ENCODE data around the gene ATG7.

The ATG7 gene

GRCh38 chr3:11465744-11466616 is 193.8 kb downstream of the ATG7 start:
- Histone ChIP-seq H3K4me1 (ENCODE audit: insufficient read depth, low read length) (no peaks in the 10 kb centered on the region), H3K9me3 (ENCODE audit: insufficient read depth, low read length, severe bottlenecking) (no peaks in the 10 kb centered on the region), H3K27me3 (ENCODE audit: insufficient read depth, low read length, poor library complexity) (no peaks in the 10 kb centered on the region), H3K4me2 (ENCODE audit: insufficient read depth, low read length) (no peak overlapping the region), H3K9ac (ENCODE audit: low read depth, low read length) (no peak overlapping the region), H3K79me2 (ENCODE audit: insufficient read depth, low read length) (no peaks in the 10 kb centered on the region), H3K4me3 (ENCODE audit: low read depth in 1 of 2, low read length in 2 of 2) (no peak overlapping the region), H2AFZ (ENCODE audit: low read depth, low read length) (no peak overlapping the region), H3K36me3 (ENCODE audit: insufficient read depth, low read length) (0 out of 2 replicates have a peak, but pooled peaks cover 4% of the 10 kb centered on the region), H4K20me1 (ENCODE audit: insufficient read depth, low read length) (no peaks in the 10 kb centered on the region), H3K27ac (ENCODE audit: low read length) (no peak overlapping the region)
- no peak for DNase-seq
- ATAC-seq (ENCODE audit: insufficient read depth, low read depth) = no peak
- TF ChIP-seq, protein P1, sequence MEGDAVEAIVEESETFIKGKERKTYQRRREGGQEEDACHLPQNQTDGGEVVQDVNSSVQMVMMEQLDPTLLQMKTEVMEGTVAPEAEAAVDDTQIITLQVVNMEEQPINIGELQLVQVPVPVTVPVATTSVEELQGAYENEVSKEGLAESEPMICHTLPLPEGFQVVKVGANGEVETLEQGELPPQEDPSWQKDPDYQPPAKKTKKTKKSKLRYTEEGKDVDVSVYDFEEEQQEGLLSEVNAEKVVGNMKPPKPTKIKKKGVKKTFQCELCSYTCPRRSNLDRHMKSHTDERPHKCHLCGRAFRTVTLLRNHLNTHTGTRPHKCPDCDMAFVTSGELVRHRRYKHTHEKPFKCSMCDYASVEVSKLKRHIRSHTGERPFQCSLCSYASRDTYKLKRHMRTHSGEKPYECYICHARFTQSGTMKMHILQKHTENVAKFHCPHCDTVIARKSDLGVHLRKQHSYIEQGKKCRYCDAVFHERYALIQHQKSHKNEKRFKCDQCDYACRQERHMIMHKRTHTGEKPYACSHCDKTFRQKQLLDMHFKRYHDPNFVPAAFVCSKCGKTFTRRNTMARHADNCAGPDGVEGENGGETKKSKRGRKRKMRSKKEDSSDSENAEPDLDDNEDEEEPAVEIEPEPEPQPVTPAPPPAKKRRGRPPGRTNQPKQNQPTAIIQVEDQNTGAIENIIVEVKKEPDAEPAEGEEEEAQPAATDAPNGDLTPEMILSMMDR (IDR thresholded peaks at IDR 0.05; ENCODE audit: borderline replicate concordance, extremely low read depth, low read length, poor library complexity, severe bottlenecking) = no peak
- no peak for TF ChIP-seq EZH2 (IDR thresholded peaks at IDR 0.05; ENCODE audit: borderline replicate concordance, low read depth, low read length, severe bottlenecking)

DNA sequence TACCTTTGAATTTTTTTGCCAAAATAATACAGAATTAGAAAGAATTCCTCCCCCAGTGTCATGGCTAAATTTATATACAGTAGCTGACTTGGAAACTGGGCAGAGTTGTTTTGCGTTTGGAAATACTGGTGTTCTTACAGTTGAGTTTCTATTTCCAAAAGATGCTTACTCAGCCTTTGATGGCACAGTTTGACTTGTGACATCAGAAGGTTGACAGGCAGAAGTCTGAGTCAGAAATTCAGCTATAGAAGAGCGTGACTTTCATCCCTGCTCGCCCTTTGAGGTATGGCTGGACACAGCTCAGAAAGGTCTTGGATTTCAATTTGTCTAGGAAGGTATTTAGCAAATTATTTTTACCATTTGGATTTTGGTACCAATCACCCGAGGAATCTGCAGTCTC is 195.7 kb downstream of the ATG7 start:
- TF ChIP-seq, protein P1 (IDR thresholded peaks at IDR 0.05; ENCODE audit: borderline replicate concordance, extremely low read depth, low read length, poor library complexity, severe bottlenecking) = no peak
- TF ChIP-seq EZH2 (IDR thresholded peaks at IDR 0.05; ENCODE audit: borderline replicate concordance, low read depth, low read length, severe bottlenecking) = no peak
- ATAC-seq (ENCODE audit: insufficient read depth, low read depth) = no peak
- H3K27me3 ChIP-seq (ENCODE audit: insufficient read depth, low read length, poor library complexity) = no peaks in the 10 kb centered on the region

GRCh38 chr3:11470031-11470853 is 198.0 kb downstream of the ATG7 start:
- no peak overlapping the region for H2AFZ ChIP-seq (ENCODE audit: low read depth, low read length)
- 0 out of 2 replicates have a peak, but pooled peaks cover 4% of the 10 kb centered on the region for H3K36me3 ChIP-seq (ENCODE audit: insufficient read depth, low read length)
- H3K4me2 ChIP-seq (ENCODE audit: insufficient read depth, low read length) = no peak overlapping the region
- H3K9ac ChIP-seq (ENCODE audit: low read depth, low read length) = no peak overlapping the region
- H3K9me3 ChIP-seq (ENCODE audit: insufficient read depth, low read length, severe bottlenecking) = no peaks in the 10 kb centered on the region
- no peaks in the 10 kb centered on the region for H3K4me1 ChIP-seq (ENCODE audit: insufficient read depth, low read length)
- no peak for TF ChIP-seq EZH2 (IDR thresholded peaks at IDR 0.05; ENCODE audit: borderline replicate concordance, low read depth, low read length, severe bottlenecking)
- TF ChIP-seq, protein P1 (IDR thresholded peaks at IDR 0.05; ENCODE audit: borderline replicate concordance, extremely low read depth, low read length, poor library complexity, severe bottlenecking) = no peak
- H3K27me3 ChIP-seq (ENCODE audit: insufficient read depth, low read length, poor library complexity) = no peaks in the 10 kb centered on the region
- DNase-seq (no peak), ATAC-seq (ENCODE audit: insufficient read depth, low read depth) (no peak)
- H3K79me2 ChIP-seq (ENCODE audit: insufficient read depth, low read length) = no peaks in the 10 kb centered on the region
- H3K27ac ChIP-seq (ENCODE audit: low read length) = no peak overlapping the region
- no peaks in the 10 kb centered on the region for H4K20me1 ChIP-seq (ENCODE audit: insufficient read depth, low read length)
- H3K4me3 ChIP-seq (ENCODE audit: low read depth in 1 of 2, low read length in 2 of 2) = no peak overlapping the region

More for the DNA sequence above, 195.7 kb downstream of the ATG7 start:
- no peak overlapping the region for H3K4me2 ChIP-seq (ENCODE audit: insufficient read depth, low read length)
- no peak overlapping the region for H3K4me3 ChIP-seq (ENCODE audit: low read depth in 1 of 2, low read length in 2 of 2)
- 0 out of 2 replicates have a peak, but pooled peaks cover 4% of the 10 kb centered on the region for H3K36me3 ChIP-seq (ENCODE audit: insufficient read depth, low read length)
- no peak overlapping the region for H3K9ac ChIP-seq (ENCODE audit: low read depth, low read length)
- H3K79me2 ChIP-seq (ENCODE audit: insufficient read depth, low read length) = no peaks in the 10 kb centered on the region
- DNase-seq = no peak
- H3K27ac ChIP-seq (ENCODE audit: low read length) = no peak overlapping the region
- H4K20me1 ChIP-seq (ENCODE audit: insufficient read depth, low read length) = no peaks in the 10 kb centered on the region
- H2AFZ ChIP-seq (ENCODE audit: low read depth, low read length) = no peak overlapping the region
- H3K4me1 ChIP-seq (ENCODE audit: insufficient read depth, low read length) = no peaks in the 10 kb centered on the region
- no peaks in the 10 kb centered on the region for H3K9me3 ChIP-seq (ENCODE audit: insufficient read depth, low read length, severe bottlenecking)
